K562 (cell line): Measurements from ENCODE around the gene CHMP5. TPM values are rescaled to one million over a fixed set of nuclear protein-coding genes. Genes with fewer than 3 reads are reported as not detected.

Experiments used
- ATAC-seq: fragments of 200-7000 bp; cut with Tn5 transposase; 3 replicates; pipeline ENCODE4 v1.9.1; 2020; ENCODE audit warnings: moderate library complexity
- BruUV-seq: library from RNA; stranded (reverse); fragments of 400-500 nt; replicated peaks from 2 replicates; lab custom pipeline; 2021; lab: Mats Ljungman, UMichigan
- CTCF ChIA-PET: fragments of 300-600 bp; formaldehyde crosslinking; extraction: SDS; loops from one replicate; lab custom pipeline; 2021; ENCODE audit warnings: low intra/inter-chr PET ratio; lab: Yijun Ruan, JAX
- POLR2A ChIA-PET: fragments of 300-600, 350-650 bp; sonication (Branson Sonifier 250); formaldehyde crosslinking; extraction: SDS; loops from one replicate; lab custom pipeline; 2021; ENCODE audit warnings: antibody characterized with exemption, inconsistent platforms; lab: Yijun Ruan, JAX
- DNase-seq, 4 experiments: peaks; one replicate each; pipeline versions ENCODE4 v3.0.0 to v3.0.0-alpha.2; 2011 to 2018; ENCODE audit warnings: low spot score in 3 of 4, mixed read lengths in 3 of 4; ENCODE audit errors: extremely low read depth in 1 of 4
- FAIRE-seq: peaks from 2 replicates; lab custom pipeline; 2011; peaks lifted over from hg19 to GRCh38; lab: Jason Lieb, UNC
- H2AFZ ChIP-seq: 2 replicates; pipeline ENCODE4 v1.6.0; 2011; ENCODE audit warnings: low read depth, low read length, control low read depth, inconsistent platforms
- H3K27ac ChIP-seq: fragments of 200-600 bp; 3 replicates; pipeline ENCODE4 v1.8.0; 2011; ENCODE audit warnings: low read depth, mild to moderate bottlenecking, control low read depth, inconsistent platforms, low read length, moderate library complexity, mixed read lengths; ENCODE audit errors: extremely low read depth
- H3K27me3 ChIP-seq, 2 experiments: fragments of 300-600 bp in 1 of 2; 2 replicates in 1 of 2; 3 replicates in 1 of 2; pipeline versions ENCODE4 v1.6.0 to v1.8.0; 2011; ENCODE audit warnings: inconsistent platforms in 2 of 2, low read length in 2 of 2, mild to moderate bottlenecking in 1 of 2, mixed read lengths in 1 of 2, moderate library complexity in 1 of 2; ENCODE audit not compliant: control insufficient read depth in 2 of 2, insufficient read depth in 2 of 2
- H3K36me3 ChIP-seq: fragments of 300-600 bp; 3 replicates; pipeline ENCODE4 v1.8.0; 2011; ENCODE audit warnings: mild to moderate bottlenecking, low read length, inconsistent platforms; ENCODE audit not compliant: control insufficient read depth, insufficient read depth
- H3K4me1 ChIP-seq, 2 experiments: fragments of 200-600 bp in 1 of 2; replicated peaks in 1 of 2; 2 replicates in 1 of 2; 3 replicates in 1 of 2; pipeline versions ENCODE4 v1.5.1 to v1.8.0; 2011; ENCODE audit warnings: inconsistent platforms in 2 of 2, low read length in 2 of 2, mild to moderate bottlenecking in 1 of 2, mixed read lengths in 1 of 2, moderate library complexity in 1 of 2; ENCODE audit not compliant: control insufficient read depth in 2 of 2, insufficient read depth in 2 of 2
- H3K4me2 ChIP-seq: 2 replicates; pipeline ENCODE4 v1.6.1; 2011; ENCODE audit warnings: low read length, control low read depth, inconsistent platforms, mixed read lengths; ENCODE audit not compliant: insufficient read depth
- H3K4me3 ChIP-seq: fragments of 200-600 bp; sonication (generic), shearing (Covaris generic); 2 replicates; pipeline ENCODE4 v1.5.1; 2016; ENCODE audit warnings: control low read depth, inconsistent platforms
- H3K79me2 ChIP-seq: fragments of 200-600 bp; 3 replicates; pipeline ENCODE4 v1.8.0; 2011; ENCODE audit warnings: low read length, inconsistent platforms; ENCODE audit not compliant: control insufficient read depth, insufficient read depth
- H3K9ac ChIP-seq, 2 experiments: 2 replicates each; pipeline versions ENCODE4 v1.6.0 to v1.6.1; 2011; ENCODE audit warnings: low read depth in 2 of 2, low read length in 2 of 2, control low read depth in 1 of 2, inconsistent platforms in 1 of 2, mild to moderate bottlenecking in 1 of 2, mixed read lengths in 1 of 2; ENCODE audit not compliant: insufficient read depth in 1 of 2
- H3K9me1 ChIP-seq: one replicate; pipeline ENCODE4 v1.6.0; 2011; ENCODE audit warnings: inconsistent platforms, mild to moderate bottlenecking, low read length, moderate library complexity; ENCODE audit not compliant: control insufficient read depth, insufficient read depth
- H3K9me3 ChIP-seq: replicated peaks from 2 replicates; pipeline ENCODE4 v1.5.1; 2011; ENCODE audit warnings: low read depth, low read length, inconsistent platforms; ENCODE audit not compliant: control insufficient read depth, insufficient read depth
- H4K20me1 ChIP-seq: replicated peaks from 2 replicates; pipeline ENCODE4 v1.6.1; 2011; ENCODE audit warnings: low read length, inconsistent platforms, mixed read lengths; ENCODE audit not compliant: control insufficient read depth, insufficient read depth
- CAMTA2 ChIP-seq: fragments of 250-450 bp; sonication (Bioruptor Pico); conservative IDR thresholded peaks from 2 replicates; pipeline ENCODE4 v1.5.1; 2022
- CBX5 ChIP-seq: IDR thresholded peaks from 2 replicates; pipeline ENCODE4 v1.6.1; 2014; ENCODE audit warnings: low read depth, borderline replicate concordance
- GABPB1 ChIP-seq: sonication (generic); formaldehyde crosslinking; IDR thresholded peaks from 2 replicates; pipeline ENCODE4 v1.8.0; 2022; ENCODE audit warnings: mild to moderate bottlenecking, missing genetic modification reagents
- HDAC1 ChIP-seq, 2 experiments: fragments of 450-650 bp; IDR thresholded peaks; 2 replicates each; pipeline ENCODE4 v1.6.1; 2016 to 2017; ENCODE audit warnings: inconsistent platforms in 1 of 2, mild to moderate bottlenecking in 1 of 2, moderate library complexity in 1 of 2
- MCM3 ChIP-seq: fragments of 450-650 bp; IDR thresholded peaks from 2 replicates; pipeline ENCODE4 v1.6.1; 2016
- ZC3H4 ChIP-seq: sonication (generic); formaldehyde crosslinking; IDR thresholded peaks from 2 replicates; pipeline ENCODE4 v1.9.0; 2021; ENCODE audit warnings: missing genetic modification reagents, borderline replicate concordance
- WGBS: fragments of 100-300 bp; shearing (Covaris generic); methylation state at CpG from one replicate; pipeline ENCODE4 v1.1.6; 2016; ENCODE audit warnings: low coverage, mixed read lengths; ENCODE audit not compliant: insufficient coverage; ENCODE audit errors: missing lambda C conversion rate; 5-methylcytosine and 5-hydroxymethylcytosine counted together
- in situ Hi-C: fragments of 300-500 bp; cut with MboI; formaldehyde crosslinking; loops from 4 replicates; pipeline ENCODE4 v1.15.0; 2018; ENCODE audit warnings: inconsistent platforms, mixed read lengths
- intact Hi-C: fragments of 100-400 bp; cut with micrococcal nuclease; formaldehyde crosslinking; loops from 2 replicates; pipeline ENCODE4 v1.14.2; 2022
- polyA plus RNA-seq, 8 experiments: library from polyadenylated mRNA; depleted of rRNA in 4 of 8; stranded (reverse) in 5 of 8; unstranded in 3 of 8; fragments of >200 nt; fragmentation: Nextera tagmentation in 2 of 8; fragmentation: Illumina TruSeq in 1 of 8; extraction: Ambion mirVana in 2 of 8; extraction: Trizol in 1 of 8; gene quantifications; 2 replicates each; pipeline versions ENCODE4 v1.2.1 to v1.2.3, GENCODE V29; 2011 to 2014; ENCODE audit warnings: inconsistent platforms in 1 of 8, missing spikeins in 1 of 8
- total RNA-seq, 7 experiments: library from RNA; depleted of rRNA in 6 of 7; stranded (reverse); fragments of >200 nt in 6 of 7; fragmentation: Illumina TruSeq in 2 of 7; extraction: Trizol in 2 of 7; gene quantifications; 2 replicates each; pipeline versions ENCODE4 v1.2.1 to v1.2.3, GENCODE V29; 2011 to 2021; ENCODE audit warnings: low replicate concordance in 1 of 7
- TF ChIP-seq, protein P1 (sequence below), 2 experiments: IDR thresholded peaks in 1 of 2; conservative IDR thresholded peaks in 1 of 2; 2 replicates each; pipeline ENCODE4 v1.6.1; 2016; ENCODE audit warnings: low read depth in 2 of 2, mild to moderate bottlenecking in 1 of 2, missing compliant biosample characterization in 1 of 2, missing genetic modification characterization in 1 of 2, moderate library complexity in 1 of 2
- TF ChIP-seq, protein P2 (sequence below): sonication (generic); formaldehyde crosslinking; IDR thresholded peaks from 2 replicates; pipeline ENCODE4 v1.8.1; 2023; ENCODE audit warnings: mild to moderate bottlenecking, missing genetic modification reagents
- TF ChIP-seq, protein P3 (sequence below), 3 experiments: IDR thresholded peaks in 2 of 3; conservative IDR thresholded peaks in 1 of 3; 2 replicates each; pipeline ENCODE4 v1.5.1; 2011 to 2012; ENCODE audit warnings: low read length in 3 of 3, mild to moderate bottlenecking in 3 of 3, control low read depth in 2 of 3, improper control_type of control experiment in 1 of 3, inconsistent platforms in 1 of 3, low read depth in 1 of 3, mixed read lengths in 1 of 3, moderate library complexity in 1 of 3; ENCODE audit not compliant: insufficient read depth in 2 of 3
- TF ChIP-seq, protein P4 (sequence below): sonication (generic); formaldehyde crosslinking; IDR thresholded peaks from 2 replicates; pipeline ENCODE4 v1.8.0; 2022; ENCODE audit warnings: mild to moderate bottlenecking, missing genetic modification reagents

The CHMP5 gene
- total and polyA plus RNA-seq, 9 of the 15 experiments (the other 6 are each of a cell fraction or from before 2014, with no cell fraction given), result 36.0 to 105 (median 54.9) TPM

DNA sequence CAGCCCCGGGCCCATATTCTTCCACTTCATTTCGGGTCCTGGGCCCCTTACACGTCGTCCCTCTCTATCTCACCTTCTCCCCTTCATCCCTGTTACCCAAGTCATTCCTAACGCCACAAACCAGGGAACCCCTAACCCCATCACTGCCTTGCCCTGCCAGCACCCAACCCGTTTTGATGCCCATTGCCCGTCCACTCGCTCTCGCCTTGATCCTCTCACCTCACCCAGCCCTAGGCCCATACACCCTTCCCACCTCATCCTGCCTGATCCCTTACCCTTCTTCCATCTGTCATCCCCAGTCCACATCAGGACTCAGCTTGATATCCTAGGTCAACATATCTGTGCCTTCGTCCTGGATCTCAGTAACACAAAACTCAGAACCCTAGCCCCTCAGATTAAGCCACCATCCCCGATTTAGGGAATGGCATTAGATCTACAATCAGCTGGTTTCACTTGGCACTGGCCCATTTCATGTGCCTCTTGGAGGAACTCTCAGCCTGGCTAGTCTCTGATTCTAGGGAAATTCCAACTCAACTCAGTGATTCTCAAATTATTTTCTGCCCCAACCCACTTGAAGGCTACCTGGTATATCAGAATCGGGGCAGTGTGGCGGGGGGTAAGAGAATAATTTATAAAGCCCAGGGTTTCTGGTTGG, 489 bp downstream of the CHMP5 start:
- Histone ChIP-seq H2AFZ (peak overlapping the region; percentile 76), H3K4me2 (peak overlapping the region; percentile 100), H3K36me3 (peaks cover 57% of the 10 kb centered on the region), H3K27ac (peak overlapping the region; percentile 83), H3K27me3 (no peaks in the 10 kb centered on the region), H3K79me2 (peaks cover 57% of the 10 kb centered on the region), H3K9ac (peak overlapping the region; percentile 88 to 97), H4K20me1 (no peaks in the 10 kb centered on the region), H3K9me1 (no peaks in the 10 kb centered on the region), H3K4me1 (peaks cover 5 to 26% of the 10 kb centered on the region in 2 experiments; a peak in 3 of 5 replicates), H3K4me3 (peak overlapping the region; percentile 80), H3K9me3 (no peaks in the 10 kb centered on the region)
- POLR2A ChIA-PET, result no interaction called here
- CTCF ChIA-PET, result no interaction called here
- in situ Hi-C loops (no loop called here), intact Hi-C loops (no loop called here)
- WGBS, result 5% methylated on average over 7 of the region's 13 CpGs
- DNase-seq (no peak), FAIRE-seq (no peak), ATAC-seq (no peak)
- BruUV-seq, result no TSS peak
- TF ChIP-seq CBX5 (no peak), ZC3H4 (CRISPR knock-in tag) (peak; percentile 59; the same call in 1 of the 2 replicates), HDAC1 (IDR thresholded peaks at IDR 0.05) (peak in 1 of 2 experiments; percentile 55; a peak in 1 of 4 replicates), GABPB1 (no peak), MCM3 (no peak), CAMTA2 (CRISPR knock-in tag) (no peak)
- TF ChIP-seq, protein P1, sequence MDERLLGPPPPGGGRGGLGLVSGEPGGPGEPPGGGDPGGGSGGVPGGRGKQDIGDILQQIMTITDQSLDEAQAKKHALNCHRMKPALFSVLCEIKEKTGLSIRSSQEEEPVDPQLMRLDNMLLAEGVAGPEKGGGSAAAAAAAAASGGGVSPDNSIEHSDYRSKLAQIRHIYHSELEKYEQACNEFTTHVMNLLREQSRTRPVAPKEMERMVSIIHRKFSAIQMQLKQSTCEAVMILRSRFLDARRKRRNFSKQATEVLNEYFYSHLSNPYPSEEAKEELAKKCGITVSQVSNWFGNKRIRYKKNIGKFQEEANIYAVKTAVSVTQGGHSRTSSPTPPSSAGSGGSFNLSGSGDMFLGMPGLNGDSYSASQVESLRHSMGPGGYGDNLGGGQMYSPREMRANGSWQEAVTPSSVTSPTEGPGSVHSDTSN (CRISPR knock-in tag; IDR thresholded peaks at IDR 0.05; ENCODE audit: low read depth), result no peak
- TF ChIP-seq, protein P1 (tag; conservative IDR thresholded peaks at IDR 0.05; ENCODE audit: low read depth), result no peak
- TF ChIP-seq, protein P2, sequence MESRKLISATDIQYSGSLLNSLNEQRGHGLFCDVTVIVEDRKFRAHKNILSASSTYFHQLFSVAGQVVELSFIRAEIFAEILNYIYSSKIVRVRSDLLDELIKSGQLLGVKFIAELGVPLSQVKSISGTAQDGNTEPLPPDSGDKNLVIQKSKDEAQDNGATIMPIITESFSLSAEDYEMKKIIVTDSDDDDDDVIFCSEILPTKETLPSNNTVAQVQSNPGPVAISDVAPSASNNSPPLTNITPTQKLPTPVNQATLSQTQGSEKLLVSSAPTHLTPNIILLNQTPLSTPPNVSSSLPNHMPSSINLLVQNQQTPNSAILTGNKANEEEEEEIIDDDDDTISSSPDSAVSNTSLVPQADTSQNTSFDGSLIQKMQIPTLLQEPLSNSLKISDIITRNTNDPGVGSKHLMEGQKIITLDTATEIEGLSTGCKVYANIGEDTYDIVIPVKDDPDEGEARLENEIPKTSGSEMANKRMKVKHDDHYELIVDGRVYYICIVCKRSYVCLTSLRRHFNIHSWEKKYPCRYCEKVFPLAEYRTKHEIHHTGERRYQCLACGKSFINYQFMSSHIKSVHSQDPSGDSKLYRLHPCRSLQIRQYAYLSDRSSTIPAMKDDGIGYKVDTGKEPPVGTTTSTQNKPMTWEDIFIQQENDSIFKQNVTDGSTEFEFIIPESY (CRISPR knock-in tag), result no peak
- TF ChIP-seq, protein P3, sequence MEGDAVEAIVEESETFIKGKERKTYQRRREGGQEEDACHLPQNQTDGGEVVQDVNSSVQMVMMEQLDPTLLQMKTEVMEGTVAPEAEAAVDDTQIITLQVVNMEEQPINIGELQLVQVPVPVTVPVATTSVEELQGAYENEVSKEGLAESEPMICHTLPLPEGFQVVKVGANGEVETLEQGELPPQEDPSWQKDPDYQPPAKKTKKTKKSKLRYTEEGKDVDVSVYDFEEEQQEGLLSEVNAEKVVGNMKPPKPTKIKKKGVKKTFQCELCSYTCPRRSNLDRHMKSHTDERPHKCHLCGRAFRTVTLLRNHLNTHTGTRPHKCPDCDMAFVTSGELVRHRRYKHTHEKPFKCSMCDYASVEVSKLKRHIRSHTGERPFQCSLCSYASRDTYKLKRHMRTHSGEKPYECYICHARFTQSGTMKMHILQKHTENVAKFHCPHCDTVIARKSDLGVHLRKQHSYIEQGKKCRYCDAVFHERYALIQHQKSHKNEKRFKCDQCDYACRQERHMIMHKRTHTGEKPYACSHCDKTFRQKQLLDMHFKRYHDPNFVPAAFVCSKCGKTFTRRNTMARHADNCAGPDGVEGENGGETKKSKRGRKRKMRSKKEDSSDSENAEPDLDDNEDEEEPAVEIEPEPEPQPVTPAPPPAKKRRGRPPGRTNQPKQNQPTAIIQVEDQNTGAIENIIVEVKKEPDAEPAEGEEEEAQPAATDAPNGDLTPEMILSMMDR (IDR thresholded peaks at IDR 0.05 in 2 of 3, conservative IDR thresholded peaks at IDR 0.05 in 1 of 3; ENCODE audit: insufficient read depth in 2 of 3, low read depth in 1 of 3, low read length in 3 of 3), result no peak
- TF ChIP-seq, protein P4, sequence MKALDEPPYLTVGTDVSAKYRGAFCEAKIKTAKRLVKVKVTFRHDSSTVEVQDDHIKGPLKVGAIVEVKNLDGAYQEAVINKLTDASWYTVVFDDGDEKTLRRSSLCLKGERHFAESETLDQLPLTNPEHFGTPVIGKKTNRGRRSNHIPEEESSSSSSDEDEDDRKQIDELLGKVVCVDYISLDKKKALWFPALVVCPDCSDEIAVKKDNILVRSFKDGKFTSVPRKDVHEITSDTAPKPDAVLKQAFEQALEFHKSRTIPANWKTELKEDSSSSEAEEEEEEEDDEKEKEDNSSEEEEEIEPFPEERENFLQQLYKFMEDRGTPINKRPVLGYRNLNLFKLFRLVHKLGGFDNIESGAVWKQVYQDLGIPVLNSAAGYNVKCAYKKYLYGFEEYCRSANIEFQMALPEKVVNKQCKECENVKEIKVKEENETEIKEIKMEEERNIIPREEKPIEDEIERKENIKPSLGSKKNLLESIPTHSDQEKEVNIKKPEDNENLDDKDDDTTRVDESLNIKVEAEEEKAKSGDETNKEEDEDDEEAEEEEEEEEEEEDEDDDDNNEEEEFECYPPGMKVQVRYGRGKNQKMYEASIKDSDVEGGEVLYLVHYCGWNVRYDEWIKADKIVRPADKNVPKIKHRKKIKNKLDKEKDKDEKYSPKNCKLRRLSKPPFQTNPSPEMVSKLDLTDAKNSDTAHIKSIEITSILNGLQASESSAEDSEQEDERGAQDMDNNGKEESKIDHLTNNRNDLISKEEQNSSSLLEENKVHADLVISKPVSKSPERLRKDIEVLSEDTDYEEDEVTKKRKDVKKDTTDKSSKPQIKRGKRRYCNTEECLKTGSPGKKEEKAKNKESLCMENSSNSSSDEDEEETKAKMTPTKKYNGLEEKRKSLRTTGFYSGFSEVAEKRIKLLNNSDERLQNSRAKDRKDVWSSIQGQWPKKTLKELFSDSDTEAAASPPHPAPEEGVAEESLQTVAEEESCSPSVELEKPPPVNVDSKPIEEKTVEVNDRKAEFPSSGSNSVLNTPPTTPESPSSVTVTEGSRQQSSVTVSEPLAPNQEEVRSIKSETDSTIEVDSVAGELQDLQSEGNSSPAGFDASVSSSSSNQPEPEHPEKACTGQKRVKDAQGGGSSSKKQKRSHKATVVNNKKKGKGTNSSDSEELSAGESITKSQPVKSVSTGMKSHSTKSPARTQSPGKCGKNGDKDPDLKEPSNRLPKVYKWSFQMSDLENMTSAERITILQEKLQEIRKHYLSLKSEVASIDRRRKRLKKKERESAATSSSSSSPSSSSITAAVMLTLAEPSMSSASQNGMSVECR, result no peak
